HG03460 (cell line): Measurements from ENCODE around the gene RGS10.

ENCODE experiments used
- ATAC-seq: cut with Tn5 transposase; IDR thresholded peaks from one replicate; pipeline ENCODE4 v1.9.1; 2021; ENCODE audit not compliant: unreplicated experiment

Gene RGS10

GRCh38 chr10:119452396-119452795 lies 90.1 kb downstream of the RGS10 start:
- ATAC-seq = no peak

GRCh38 chr10:119451300-119451896 lies 91.1 kb downstream of the RGS10 start:
- no peak for ATAC-seq

GRCh38 chr10:119450606-119451299 lies 91.8 kb downstream of the RGS10 start:
- ATAC-seq = no peak
